K562 (cell line): Measurements from ENCODE around the gene SPRYD3. TPM values are rescaled to one million over a fixed set of nuclear protein-coding genes. Genes with fewer than 3 reads are reported as not detected.

ENCODE experiments used
- ATAC-seq: fragments of 200-7000 bp; cut with Tn5 transposase; 3 replicates; pipeline ENCODE4 v1.9.1; 2020; ENCODE audit warnings: moderate library complexity
- BruUV-seq: library from RNA; stranded (reverse); fragments of 400-500 nt; replicated peaks from 2 replicates; lab custom pipeline; 2021; lab: Mats Ljungman, UMichigan
- CTCF ChIA-PET: fragments of 300-600 bp; formaldehyde crosslinking; extraction: SDS; loops from one replicate; lab custom pipeline; 2021; ENCODE audit warnings: low intra/inter-chr PET ratio; lab: Yijun Ruan, JAX
- POLR2A ChIA-PET: fragments of 300-600, 350-650 bp; sonication (Branson Sonifier 250); formaldehyde crosslinking; extraction: SDS; loops from one replicate; lab custom pipeline; 2021; ENCODE audit warnings: antibody characterized with exemption, inconsistent platforms; lab: Yijun Ruan, JAX
- DNase-seq, 4 experiments: peaks; one replicate each; pipeline versions ENCODE4 v3.0.0 to v3.0.0-alpha.2; 2011 to 2018; ENCODE audit warnings: low spot score in 3 of 4, mixed read lengths in 3 of 4; ENCODE audit errors: extremely low read depth in 1 of 4
- FAIRE-seq: peaks from 2 replicates; lab custom pipeline; 2011; peaks lifted over from hg19 to GRCh38; lab: Jason Lieb, UNC
- H2AFZ ChIP-seq: 2 replicates; pipeline ENCODE4 v1.6.0; 2011; ENCODE audit warnings: low read depth, low read length, control low read depth, inconsistent platforms
- H3K27ac ChIP-seq: fragments of 200-600 bp; 3 replicates; pipeline ENCODE4 v1.8.0; 2011; ENCODE audit warnings: low read depth, mild to moderate bottlenecking, control low read depth, inconsistent platforms, low read length, moderate library complexity, mixed read lengths; ENCODE audit errors: extremely low read depth
- H3K27me3 ChIP-seq, 2 experiments: fragments of 300-600 bp in 1 of 2; 2 replicates in 1 of 2; 3 replicates in 1 of 2; pipeline versions ENCODE4 v1.6.0 to v1.8.0; 2011; ENCODE audit warnings: inconsistent platforms in 2 of 2, low read length in 2 of 2, mild to moderate bottlenecking in 1 of 2, mixed read lengths in 1 of 2, moderate library complexity in 1 of 2; ENCODE audit not compliant: control insufficient read depth in 2 of 2, insufficient read depth in 2 of 2
- H3K36me3 ChIP-seq: fragments of 300-600 bp; 3 replicates; pipeline ENCODE4 v1.8.0; 2011; ENCODE audit warnings: mild to moderate bottlenecking, low read length, inconsistent platforms; ENCODE audit not compliant: control insufficient read depth, insufficient read depth
- H3K4me1 ChIP-seq, 2 experiments: fragments of 200-600 bp in 1 of 2; replicated peaks in 1 of 2; 2 replicates in 1 of 2; 3 replicates in 1 of 2; pipeline versions ENCODE4 v1.5.1 to v1.8.0; 2011; ENCODE audit warnings: inconsistent platforms in 2 of 2, low read length in 2 of 2, mild to moderate bottlenecking in 1 of 2, mixed read lengths in 1 of 2, moderate library complexity in 1 of 2; ENCODE audit not compliant: control insufficient read depth in 2 of 2, insufficient read depth in 2 of 2
- H3K4me2 ChIP-seq: 2 replicates; pipeline ENCODE4 v1.6.1; 2011; ENCODE audit warnings: low read length, control low read depth, inconsistent platforms, mixed read lengths; ENCODE audit not compliant: insufficient read depth
- H3K4me3 ChIP-seq: fragments of 200-600 bp; sonication (generic), shearing (Covaris generic); 2 replicates; pipeline ENCODE4 v1.5.1; 2016; ENCODE audit warnings: control low read depth, inconsistent platforms
- H3K79me2 ChIP-seq: fragments of 200-600 bp; 3 replicates; pipeline ENCODE4 v1.8.0; 2011; ENCODE audit warnings: low read length, inconsistent platforms; ENCODE audit not compliant: control insufficient read depth, insufficient read depth
- H3K9ac ChIP-seq, 2 experiments: 2 replicates each; pipeline versions ENCODE4 v1.6.0 to v1.6.1; 2011; ENCODE audit warnings: low read depth in 2 of 2, low read length in 2 of 2, control low read depth in 1 of 2, inconsistent platforms in 1 of 2, mild to moderate bottlenecking in 1 of 2, mixed read lengths in 1 of 2; ENCODE audit not compliant: insufficient read depth in 1 of 2
- H3K9me1 ChIP-seq: one replicate; pipeline ENCODE4 v1.6.0; 2011; ENCODE audit warnings: inconsistent platforms, mild to moderate bottlenecking, low read length, moderate library complexity; ENCODE audit not compliant: control insufficient read depth, insufficient read depth
- H3K9me3 ChIP-seq: replicated peaks from 2 replicates; pipeline ENCODE4 v1.5.1; 2011; ENCODE audit warnings: low read depth, low read length, inconsistent platforms; ENCODE audit not compliant: control insufficient read depth, insufficient read depth
- H4K20me1 ChIP-seq: replicated peaks from 2 replicates; pipeline ENCODE4 v1.6.1; 2011; ENCODE audit warnings: low read length, inconsistent platforms, mixed read lengths; ENCODE audit not compliant: control insufficient read depth, insufficient read depth
- ATF3 ChIP-seq, 2 experiments: fragments of 450-650 bp in 1 of 2; sonication (generic) in 1 of 2; formaldehyde crosslinking in 1 of 2; IDR thresholded peaks in 1 of 2; conservative IDR thresholded peaks in 1 of 2; 2 replicates each; pipeline versions ENCODE4 v1.6.1 to v1.8.1; 2016 to 2023; ENCODE audit warnings: mild to moderate bottlenecking in 2 of 2, moderate library complexity in 2 of 2, inconsistent platforms in 1 of 2, missing genetic modification reagents in 1 of 2
- CEBPB ChIP-seq: fragments of 450-650 bp; IDR thresholded peaks from 2 replicates; pipeline ENCODE4 v1.6.1; 2016; ENCODE audit warnings: missing genetic modification characterization, missing compliant biosample characterization
- CEBPG ChIP-seq, 3 experiments: fragments of 200-800 bp in 1 of 3; sonication (Bioruptor generic) in 1 of 3; sonication (generic) in 1 of 3; formaldehyde crosslinking in 1 of 3; IDR thresholded peaks in 2 of 3; conservative IDR thresholded peaks in 1 of 3; 2 replicates each; pipeline versions ENCODE4 v1.6.1 to v1.8.0; 2016 to 2022; ENCODE audit warnings: missing compliant biosample characterization in 2 of 3, missing genetic modification characterization in 2 of 3, mild to moderate bottlenecking in 1 of 3, missing genetic modification reagents in 1 of 3
- GTF2A2 ChIP-seq: IDR thresholded peaks from 2 replicates; pipeline ENCODE4 v1.6.1; 2016; ENCODE audit warnings: mild to moderate bottlenecking, missing genetic modification characterization, missing compliant biosample characterization
- WGBS: fragments of 100-300 bp; shearing (Covaris generic); methylation state at CpG from one replicate; pipeline ENCODE4 v1.1.6; 2016; ENCODE audit warnings: low coverage, mixed read lengths; ENCODE audit not compliant: insufficient coverage; ENCODE audit errors: missing lambda C conversion rate; 5-methylcytosine and 5-hydroxymethylcytosine counted together
- in situ Hi-C: fragments of 300-500 bp; cut with MboI; formaldehyde crosslinking; loops from 4 replicates; pipeline ENCODE4 v1.15.0; 2018; ENCODE audit warnings: inconsistent platforms, mixed read lengths
- intact Hi-C: fragments of 100-400 bp; cut with micrococcal nuclease; formaldehyde crosslinking; loops from 2 replicates; pipeline ENCODE4 v1.14.2; 2022
- polyA plus RNA-seq, 8 experiments: library from polyadenylated mRNA; depleted of rRNA in 4 of 8; stranded (reverse) in 5 of 8; unstranded in 3 of 8; fragments of >200 nt; fragmentation: Nextera tagmentation in 2 of 8; fragmentation: Illumina TruSeq in 1 of 8; extraction: Ambion mirVana in 2 of 8; extraction: Trizol in 1 of 8; gene quantifications; 2 replicates each; pipeline versions ENCODE4 v1.2.1 to v1.2.3, GENCODE V29; 2011 to 2014; ENCODE audit warnings: inconsistent platforms in 1 of 8, missing spikeins in 1 of 8
- total RNA-seq, 7 experiments: library from RNA; depleted of rRNA in 6 of 7; stranded (reverse); fragments of >200 nt in 6 of 7; fragmentation: Illumina TruSeq in 2 of 7; extraction: Trizol in 2 of 7; gene quantifications; 2 replicates each; pipeline versions ENCODE4 v1.2.1 to v1.2.3, GENCODE V29; 2011 to 2021; ENCODE audit warnings: low replicate concordance in 1 of 7

SPRYD3 gene
- total and polyA plus RNA-seq, 9 of the 15 experiments (the other 6 are each of a cell fraction or from before 2014, with no cell fraction given): 1.5 to 13.6 (median 7.6) TPM

- in situ Hi-C loops: no loop called here
- Histone ChIP-seq H4K20me1 (no peaks in the 10 kb centered on the region; the same call in 1 of the 2 replicates), H3K79me2 (no peaks in the 10 kb centered on the region), H2AFZ (no peak overlapping the region), H3K36me3 (peaks cover 89% of the 10 kb centered on the region), H3K9ac (no peak overlapping the region), H3K27me3 (no peaks in the 10 kb centered on the region)
- CTCF ChIA-PET: no interaction called here
- TF ChIP-seq CEBPB (peak; percentile 62), ATF3 (IDR thresholded peaks at IDR 0.05) (peak; percentile 48), ATF3 (CRISPR knock-in tag; conservative IDR thresholded peaks at IDR 0.05) (no peak), GTF2A2 (tag) (no peak), CEBPG (CRISPR knock-in tag; IDR thresholded peaks at IDR 0.05) (no peak), CEBPG (tag; conservative IDR thresholded peaks at IDR 0.05 in 1 of 2, IDR thresholded peaks at IDR 0.05 in 1 of 2) (peak; percentile 61 to 78)
- TF ChIP-seq, all 486 proteins: peak for 3
- no peaks in the 10 kb centered on the region for H3K9me3 ChIP-seq
- POLR2A ChIA-PET: interaction anchor here (0.9 to 2.6 kb wide), 2 partner anchors 11 to 13 kb away, joined by 3 to 20 read pairs; no protein-coding TSS in a partner anchor
- H3K4me2 ChIP-seq: no peak overlapping the region
- DNase-seq (no peak), FAIRE-seq (no peak), ATAC-seq (no peak)
- WGBS: 90% methylated on average over 3 of the region's 3 CpGs
- no peak overlapping the region for H3K27ac ChIP-seq
- H3K4me3 ChIP-seq: no peak overlapping the region
- no peaks in the 10 kb centered on the region for H3K9me1 ChIP-seq
- BruUV-seq: no TSS peak
- intact Hi-C loops: no loop called here
- no peaks in the 10 kb centered on the region for H3K4me1 ChIP-seq
These were observed 42.4 kb downstream of the SPRYD3 start for GRCh38 chr12:53036802-53037201.
